Mucosa of descending colon (tissue), 3 donors: ENCODE data around the gene FAM13A. TPM values are rescaled to one million over a fixed set of nuclear protein-coding genes. Genes with fewer than 3 reads are reported as not detected.
A peak's percentile ranks its signal among the peaks of the same experiment; 100 is the strongest.

Source experiments
- ATAC-seq: fragments of 200-7000 bp; cut with Tn5 transposase; one replicate; pipeline ENCODE4 v1.9.1; 2020; ENCODE audit warnings: mild to moderate bottlenecking, moderate library complexity
- DNase-seq, 3 donors: peaks; one replicate each; pipeline ENCODE4 v3.0.0-alpha.2; 2020
- H3K36me3 ChIP-seq: fragments of 200-600 bp; one replicate; pipeline ENCODE4 v1.8.0; 2021; ENCODE audit warnings: low read depth, mild to moderate bottlenecking
- H3K4me1 ChIP-seq: fragments of 200-600 bp; one replicate; pipeline ENCODE4 v1.8.0; 2021; ENCODE audit warnings: low read depth, mild to moderate bottlenecking
- H3K4me3 ChIP-seq: fragments of 200-600 bp; one replicate; pipeline ENCODE4 v1.8.0; 2021; ENCODE audit warnings: mild to moderate bottlenecking
- H3K9me3 ChIP-seq: fragments of 200-600 bp; one replicate; pipeline ENCODE4 v1.8.0; 2021; ENCODE audit warnings: mild to moderate bottlenecking
- CTCF ChIP-seq: fragments of 200-600 bp; IDR thresholded peaks from one replicate; pipeline ENCODE4 v1.8.0; 2022; ENCODE audit warnings: antibody characterized with exemption, mild to moderate bottlenecking
- intact Hi-C, 2 donors: fragments of 100-400 bp; cut with DNase I in 1 of 2; cut with micrococcal nuclease in 1 of 2; formaldehyde crosslinking; loops; one replicate each; pipeline versions ENCODE4 v1.11.0 to v1.11.1; 2022; cut with DNase I, micrococcal nuclease
- total RNA-seq, 3 donors: library from RNA; stranded (reverse); fragmentation: NEBNext Ultra II Directional in 2 of 3; extraction: Animal tissue kit (Norgen Biotek cat#: 25700) in 2 of 3; gene quantifications; one replicate each; pipeline versions ENCODE4 v1.2.1 to v1.2.4, GENCODE V29; 2021 to 2023
- donor health status: DM: no; HTN: no; CAD: no; lungs with moderate emphysema.
- donor health status: DM: no; HTN: no; CAD: no.
- donor health status: DM: no; HTN: yes; CAD: no.

FAM13A gene
- total RNA-seq, 3 donors from 2014 or later = 41.6 to 60.1 (median 50.2) TPM

GRCh38 chr4:88753658-88754571 lies 303.1 kb downstream of the FAM13A start:
- ATAC-seq (peak; percentile 50), DNase-seq (no peak)
- Histone ChIP-seq H3K36me3 (no peaks in the 10 kb centered on the region), H3K4me1 (no peaks in the 10 kb centered on the region), H3K9me3 (no peaks in the 10 kb centered on the region), H3K4me3 (no peak overlapping the region)
- intact Hi-C loops = no loop called here
- no peak for TF ChIP-seq CTCF

GRCh38 chr4:88752754-88753153 lies 304.2 kb downstream of the FAM13A start:
- H3K4me3 ChIP-seq = no peak overlapping the region
- intact Hi-C loops = no loop called here
- H3K9me3 ChIP-seq = no peaks in the 10 kb centered on the region
- TF ChIP-seq CTCF = no peak
- ATAC-seq (no peak), DNase-seq (no peak)
- H3K4me1 ChIP-seq = no peaks in the 10 kb centered on the region
- H3K36me3 ChIP-seq = no peaks in the 10 kb centered on the region

- intact Hi-C loops = no loop called here
- no peaks in the 10 kb centered on the region for H3K9me3 ChIP-seq
- DNase-seq = no peak
- no peak overlapping the region for H3K4me3 ChIP-seq
- no peak for TF ChIP-seq CTCF
- ATAC-seq = no peak
- no peaks in the 10 kb centered on the region for H3K4me1 ChIP-seq
- no peaks in the 10 kb centered on the region for H3K36me3 ChIP-seq
Observed at GRCh38 chr4:88752076-88752463, 304.9 kb downstream of the FAM13A start.

GRCh38 chr4:88751258-88752075 lies 305.5 kb downstream of the FAM13A start:
- DNase-seq = no peak
- no peak overlapping the region for H3K4me3 ChIP-seq
- H3K36me3 ChIP-seq = no peaks in the 10 kb centered on the region
- no peaks in the 10 kb centered on the region for H3K4me1 ChIP-seq
- no peak for ATAC-seq
- TF ChIP-seq CTCF = no peak
- intact Hi-C loops = no loop called here
- no peaks in the 10 kb centered on the region for H3K9me3 ChIP-seq

- Histone ChIP-seq H3K4me1 (no peaks in the 10 kb centered on the region), H3K9me3 (no peaks in the 10 kb centered on the region), H3K4me3 (no peak overlapping the region), H3K36me3 (no peaks in the 10 kb centered on the region)
- TF ChIP-seq CTCF = no peak
- intact Hi-C loops = no loop called here
- DNase-seq (no peak), ATAC-seq (no peak)
Observed at GRCh38 chr4:88750369-88750768, 306.6 kb downstream of the FAM13A start.
